ENCODE measurements around the gene KCNQ2.
A peak's percentile ranks its signal among the peaks of the same experiment; 100 is the strongest.

Gene KCNQ2

GRCh38 chr20:63417097-63417737 lies 55.2 kb downstream of the KCNQ2 start:
- peaks cover 26% of the 10 kb centered on the region for H3K4me1 ChIP-seq (ENCODE audit: insufficient read depth, insufficient read length)
- H3K27me3 ChIP-seq (ENCODE audit: insufficient read depth, insufficient read length), result no peaks in the 10 kb centered on the region
- no peaks in the 10 kb centered on the region for H3K9me3 ChIP-seq (ENCODE audit: insufficient read depth, low read length)
- H3K36me3 ChIP-seq (ENCODE audit: insufficient read depth, insufficient read length, low read length), result peaks cover 6% of the 10 kb centered on the region
- peak; percentile 32 for DNase-seq (ENCODE audit: low read depth, low spot score)
- peak overlapping the region; percentile 59 for H3K9ac ChIP-seq (ENCODE audit: insufficient read length, low read depth)
- TF ChIP-seq YY1 (IDR thresholded peaks at IDR 0.05; ENCODE audit: insufficient read depth, insufficient read length) (no peak), ZNF274 (IDR thresholded peaks at IDR 0.05; ENCODE audit: low read depth, low read length) (no peak), SUZ12 (IDR thresholded peaks at IDR 0.05; ENCODE audit: extremely low read depth, insufficient read depth, insufficient read length) (no peak)
- H3K4me3 ChIP-seq (ENCODE audit: insufficient read length, low read depth), result no peak overlapping the region

GRCh38 chr20:63416631-63417030 lies 55.8 kb downstream of the KCNQ2 start:
- DNase-seq (ENCODE audit: low read depth, low spot score), result no peak
- Histone ChIP-seq H3K4me3 (ENCODE audit: insufficient read length, low read depth) (no peak overlapping the region), H3K27me3 (ENCODE audit: insufficient read depth, insufficient read length) (no peaks in the 10 kb centered on the region)

GRCh38 chr20:63415647-63416391 lies 56.6 kb downstream of the KCNQ2 start:
- Histone ChIP-seq H3K9me3 (ENCODE audit: insufficient read depth, low read length) (no peaks in the 10 kb centered on the region), H3K9ac (ENCODE audit: insufficient read length, low read depth) (peak overlapping the region; percentile 14), H3K36me3 (ENCODE audit: insufficient read depth, insufficient read length, low read length) (peaks cover 6% of the 10 kb centered on the region), H3K4me3 (ENCODE audit: insufficient read length, low read depth) (no peak overlapping the region), H3K4me1 (ENCODE audit: insufficient read depth, insufficient read length) (peaks cover 22% of the 10 kb centered on the region), H3K27me3 (ENCODE audit: insufficient read depth, insufficient read length) (no peaks in the 10 kb centered on the region)
- DNase-seq (ENCODE audit: low read depth, low spot score), result no peak
- TF ChIP-seq SUZ12 (IDR thresholded peaks at IDR 0.05; ENCODE audit: extremely low read depth, insufficient read depth, insufficient read length) (no peak), ZNF274 (IDR thresholded peaks at IDR 0.05; ENCODE audit: low read depth, low read length) (no peak), YY1 (IDR thresholded peaks at IDR 0.05; ENCODE audit: insufficient read depth, insufficient read length) (no peak)

More at GRCh38 chr20:63416631-63417030, 55.8 kb downstream of the KCNQ2 start:
- H3K36me3 ChIP-seq (ENCODE audit: insufficient read depth, insufficient read length, low read length), result peaks cover 6% of the 10 kb centered on the region
- H3K9ac ChIP-seq (ENCODE audit: insufficient read length, low read depth), result peak overlapping the region; percentile 14
- TF ChIP-seq ZNF274 (IDR thresholded peaks at IDR 0.05; ENCODE audit: low read depth, low read length), result no peak
- no peak for TF ChIP-seq YY1 (IDR thresholded peaks at IDR 0.05; ENCODE audit: insufficient read depth, insufficient read length)
- no peak for TF ChIP-seq SUZ12 (IDR thresholded peaks at IDR 0.05; ENCODE audit: extremely low read depth, insufficient read depth, insufficient read length)
- peaks cover 22% of the 10 kb centered on the region for H3K4me1 ChIP-seq (ENCODE audit: insufficient read depth, insufficient read length)
- H3K9me3 ChIP-seq (ENCODE audit: insufficient read depth, low read length), result no peaks in the 10 kb centered on the region

GRCh38 chr20:63414720-63415430 lies 57.6 kb downstream of the KCNQ2 start:
- Histone ChIP-seq H3K9ac (ENCODE audit: insufficient read length, low read depth) (no peak overlapping the region), H3K4me1 (ENCODE audit: insufficient read depth, insufficient read length) (peaks cover 28% of the 10 kb centered on the region), H3K36me3 (ENCODE audit: insufficient read depth, insufficient read length, low read length) (peaks cover 6% of the 10 kb centered on the region), H3K27me3 (ENCODE audit: insufficient read depth, insufficient read length) (no peaks in the 10 kb centered on the region), H3K4me3 (ENCODE audit: insufficient read length, low read depth) (no peak overlapping the region), H3K9me3 (ENCODE audit: insufficient read depth, low read length) (no peaks in the 10 kb centered on the region)
- TF ChIP-seq ZNF274 (IDR thresholded peaks at IDR 0.05; ENCODE audit: low read depth, low read length), result no peak
- no peak for TF ChIP-seq YY1 (IDR thresholded peaks at IDR 0.05; ENCODE audit: insufficient read depth, insufficient read length)
- no peak for TF ChIP-seq SUZ12 (IDR thresholded peaks at IDR 0.05; ENCODE audit: extremely low read depth, insufficient read depth, insufficient read length)
- DNase-seq (ENCODE audit: low read depth, low spot score), result no peak

- Histone ChIP-seq H3K36me3 (ENCODE audit: insufficient read depth, insufficient read length, low read length) (peaks cover 6% of the 10 kb centered on the region), H3K9me3 (ENCODE audit: insufficient read depth, low read length) (no peaks in the 10 kb centered on the region), H3K4me1 (ENCODE audit: insufficient read depth, insufficient read length) (peaks cover 31% of the 10 kb centered on the region), H3K4me3 (ENCODE audit: insufficient read length, low read depth) (no peak overlapping the region), H3K27me3 (ENCODE audit: insufficient read depth, insufficient read length) (no peaks in the 10 kb centered on the region), H3K9ac (ENCODE audit: insufficient read length, low read depth) (no peak overlapping the region)
- DNase-seq (ENCODE audit: low read depth, low spot score), result no peak
- TF ChIP-seq YY1 (IDR thresholded peaks at IDR 0.05; ENCODE audit: insufficient read depth, insufficient read length), result no peak
- no peak for TF ChIP-seq ZNF274 (IDR thresholded peaks at IDR 0.05; ENCODE audit: low read depth, low read length)
- TF ChIP-seq SUZ12 (IDR thresholded peaks at IDR 0.05; ENCODE audit: extremely low read depth, insufficient read depth, insufficient read length), result no peak
Measured at GRCh38 chr20:63413963-63414684, 58.3 kb downstream of the KCNQ2 start.

DNA sequence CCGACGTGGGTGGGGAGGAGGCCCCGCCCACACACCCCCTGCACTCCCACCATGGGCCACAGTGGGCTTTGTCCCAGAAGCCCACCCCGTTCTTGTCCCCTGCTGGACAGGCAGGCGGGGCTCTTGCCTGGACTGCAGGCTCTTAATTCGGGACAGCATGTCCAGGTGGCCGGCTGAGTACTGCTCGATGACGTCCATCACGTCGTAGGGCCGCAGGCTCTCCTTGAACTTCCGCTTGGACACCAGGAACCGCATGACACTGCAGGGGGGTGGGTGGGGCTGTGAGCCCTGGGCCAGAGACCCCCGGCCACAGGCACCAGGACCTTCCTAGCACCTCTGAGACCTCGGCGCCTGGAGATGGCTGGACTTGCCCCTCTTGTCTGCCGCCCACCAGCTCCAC lies 59.1 kb downstream of the KCNQ2 start:
- H3K36me3 ChIP-seq (ENCODE audit: insufficient read depth, insufficient read length, low read length), result peaks cover 6% of the 10 kb centered on the region
- no peak overlapping the region for H3K9ac ChIP-seq (ENCODE audit: insufficient read length, low read depth)
- H3K27me3 ChIP-seq (ENCODE audit: insufficient read depth, insufficient read length), result no peaks in the 10 kb centered on the region
- DNase-seq (ENCODE audit: low read depth, low spot score), result no peak
- TF ChIP-seq ZNF274 (IDR thresholded peaks at IDR 0.05; ENCODE audit: low read depth, low read length) (no peak), SUZ12 (IDR thresholded peaks at IDR 0.05; ENCODE audit: extremely low read depth, insufficient read depth, insufficient read length) (no peak), YY1 (IDR thresholded peaks at IDR 0.05; ENCODE audit: insufficient read depth, insufficient read length) (no peak)
- H3K4me1 ChIP-seq (ENCODE audit: insufficient read depth, insufficient read length), result peaks cover 25% of the 10 kb centered on the region
- H3K9me3 ChIP-seq (ENCODE audit: insufficient read depth, low read length), result no peaks in the 10 kb centered on the region
- H3K4me3 ChIP-seq (ENCODE audit: insufficient read length, low read depth), result no peak overlapping the region

All from NT2/D1 (cell line).